HG02759 (cell line): ENCODE measurements around the gene EFTUD2.
"Not testable (repeated sequence)": the region's sequence is repeated elsewhere in the genome, so short reads cannot be mapped to it uniquely, and the experiment has no call there.

Experiments
- ATAC-seq: cut with Tn5 transposase; IDR thresholded peaks from one replicate; pipeline ENCODE4 v1.9.1; 2021; ENCODE audit warnings: mild to moderate bottlenecking, moderate library complexity; ENCODE audit not compliant: unreplicated experiment

EFTUD2 gene

DNA sequence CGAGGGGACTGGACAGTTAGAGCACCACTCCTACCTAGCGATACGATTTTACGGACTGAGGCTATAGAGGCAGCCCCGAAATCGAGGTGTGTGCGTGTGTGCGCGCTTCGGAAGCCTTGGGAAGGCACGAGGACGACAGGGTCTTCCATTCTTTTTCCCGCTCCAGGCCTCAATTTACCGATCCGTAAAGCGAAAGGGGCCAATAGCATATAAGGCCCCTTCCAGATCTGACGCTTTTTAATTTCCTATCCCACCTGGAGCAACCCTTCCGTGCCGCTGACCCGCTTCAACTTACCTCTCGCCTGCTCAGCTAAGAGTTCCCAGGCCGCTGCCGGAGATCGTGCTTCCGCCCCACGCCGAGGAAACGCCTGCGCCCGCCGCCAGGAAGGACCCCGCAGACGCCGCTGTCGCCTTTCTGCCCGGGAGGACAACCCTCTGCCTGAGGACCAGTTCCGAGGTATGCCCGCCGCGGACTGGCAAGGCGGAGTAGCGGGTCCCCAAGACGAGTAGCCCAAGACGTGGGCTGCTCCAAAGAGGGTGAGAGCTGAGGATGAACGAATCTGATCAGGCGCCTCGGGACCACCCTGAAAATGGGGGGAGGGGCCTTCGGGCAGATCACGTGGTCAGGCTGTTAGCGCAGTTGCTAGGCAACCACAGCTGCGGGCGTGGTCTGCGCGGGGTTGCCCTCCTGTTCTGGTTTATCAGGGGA, at the start of gene EFTUD2:
Gene EFTUD2 (minus strand): TSS at position 372 of the 709 bp plus-strand sequence. CDS start 4,924 bp downstream, outside the sequence.
- ATAC-seq: peak; percentile 82

DNA sequence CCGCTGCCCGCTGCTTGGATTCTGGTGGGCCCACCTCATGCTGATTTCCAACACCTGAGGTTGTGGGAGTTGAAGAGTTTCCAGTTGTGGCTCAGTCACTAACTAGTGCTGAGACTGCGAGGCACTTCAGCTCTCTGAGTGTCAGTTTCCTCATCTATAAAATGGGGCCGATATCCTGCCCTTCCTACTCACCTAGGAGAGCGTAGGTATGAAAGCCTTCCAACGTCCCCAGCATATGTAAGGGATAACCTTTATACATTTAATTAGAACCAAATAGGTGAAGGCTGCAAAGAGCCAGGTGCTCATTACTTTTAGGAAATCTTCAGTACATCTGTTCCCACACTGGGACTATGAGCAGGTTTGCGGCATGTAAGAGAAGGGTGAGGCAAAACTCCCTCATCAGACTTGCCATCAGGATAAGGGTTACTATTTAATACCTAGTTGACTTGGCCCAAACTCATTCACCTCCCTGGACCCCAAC, 49.1 kb upstream of the EFTUD2 start:
- ATAC-seq: no peak

DNA sequence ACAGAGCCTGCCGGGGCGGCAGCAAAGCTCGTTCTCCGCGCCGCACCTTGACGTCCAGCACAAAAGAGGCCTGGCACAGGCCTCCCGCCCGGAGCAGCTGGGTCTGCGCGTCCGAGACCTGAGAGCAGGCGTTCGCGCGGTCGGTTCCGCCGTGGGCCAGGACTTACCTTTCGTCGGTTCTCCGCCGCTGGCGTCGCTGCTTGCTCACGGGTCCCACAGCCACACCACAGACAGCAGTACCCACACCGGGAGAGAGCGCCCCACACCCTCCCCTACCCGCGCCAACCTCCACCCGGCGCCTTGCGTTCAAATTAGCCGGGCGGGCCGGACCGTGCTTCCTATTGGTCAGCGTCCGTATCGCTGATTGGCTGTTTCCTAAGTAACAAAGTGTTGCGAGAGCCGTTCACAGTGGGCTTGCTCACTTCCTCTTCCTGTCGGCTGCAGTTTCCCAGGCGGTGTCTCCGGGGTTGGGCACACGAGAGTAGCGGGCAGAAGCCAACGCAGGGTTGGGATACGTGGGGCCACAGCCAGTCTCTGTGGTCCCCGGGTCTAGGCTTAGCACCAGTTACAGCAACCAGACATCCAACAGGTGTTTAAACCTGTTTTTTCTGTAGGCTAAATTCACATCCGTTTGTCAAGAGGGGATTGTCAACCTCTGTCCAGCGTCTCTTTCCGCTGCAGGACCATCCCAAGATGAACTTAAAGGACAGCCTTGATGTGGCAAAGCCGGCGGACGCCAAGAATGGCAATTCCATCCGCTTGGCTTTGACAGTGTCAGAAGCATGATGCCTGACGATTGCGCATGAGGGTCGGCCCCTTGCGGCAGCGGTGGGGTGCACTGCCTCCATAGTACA, 48.4 kb upstream of the EFTUD2 start, which contains the start of gene KIF18B:
Gene KIF18B (minus strand): TSS at position 313 of the 854 bp plus-strand sequence. CDS start 11,429 bp downstream, outside the sequence.
- ATAC-seq: peak; percentile 94

DNA sequence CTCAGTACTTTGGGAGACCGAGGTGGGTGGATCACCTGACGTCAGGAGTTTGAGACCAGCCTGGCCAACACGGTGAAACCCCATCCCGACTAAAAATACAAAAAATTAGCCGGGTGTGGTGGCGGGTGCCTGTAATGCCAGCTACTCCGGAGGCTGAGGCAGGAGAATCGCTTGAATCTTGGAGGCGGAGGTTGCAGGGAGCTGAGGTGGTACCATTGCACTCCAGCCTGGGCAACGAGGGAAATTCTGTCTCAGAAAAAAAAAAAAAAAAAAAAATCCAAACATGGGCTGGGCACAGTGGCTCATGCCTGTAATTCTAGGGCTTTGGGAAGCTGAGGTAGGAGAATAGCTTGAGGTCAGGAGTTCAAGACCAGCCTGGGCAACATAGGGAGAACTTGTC, 46.4 kb upstream of the EFTUD2 start:
- ATAC-seq: not testable (repeated sequence)

DNA sequence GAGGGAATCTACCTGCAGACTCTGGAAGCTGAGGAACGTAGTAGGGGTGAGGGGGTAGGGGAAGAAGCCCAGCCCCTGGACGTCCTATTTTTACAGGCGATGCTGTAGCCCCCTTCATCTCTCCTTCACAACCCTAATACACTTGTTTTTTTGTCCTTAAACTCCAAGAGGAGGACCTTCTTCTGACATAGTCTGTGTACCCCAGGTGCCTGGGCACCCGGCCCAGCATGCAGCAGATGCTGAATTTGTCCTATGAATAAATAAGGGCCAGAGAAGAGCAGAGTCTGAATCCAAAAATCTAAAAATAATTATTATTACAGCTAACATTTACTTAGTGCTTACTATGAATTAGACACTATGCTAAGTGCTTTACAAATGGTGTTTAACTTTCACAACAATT, 43.2 kb upstream of the EFTUD2 start:
- ATAC-seq: no peak

DNA sequence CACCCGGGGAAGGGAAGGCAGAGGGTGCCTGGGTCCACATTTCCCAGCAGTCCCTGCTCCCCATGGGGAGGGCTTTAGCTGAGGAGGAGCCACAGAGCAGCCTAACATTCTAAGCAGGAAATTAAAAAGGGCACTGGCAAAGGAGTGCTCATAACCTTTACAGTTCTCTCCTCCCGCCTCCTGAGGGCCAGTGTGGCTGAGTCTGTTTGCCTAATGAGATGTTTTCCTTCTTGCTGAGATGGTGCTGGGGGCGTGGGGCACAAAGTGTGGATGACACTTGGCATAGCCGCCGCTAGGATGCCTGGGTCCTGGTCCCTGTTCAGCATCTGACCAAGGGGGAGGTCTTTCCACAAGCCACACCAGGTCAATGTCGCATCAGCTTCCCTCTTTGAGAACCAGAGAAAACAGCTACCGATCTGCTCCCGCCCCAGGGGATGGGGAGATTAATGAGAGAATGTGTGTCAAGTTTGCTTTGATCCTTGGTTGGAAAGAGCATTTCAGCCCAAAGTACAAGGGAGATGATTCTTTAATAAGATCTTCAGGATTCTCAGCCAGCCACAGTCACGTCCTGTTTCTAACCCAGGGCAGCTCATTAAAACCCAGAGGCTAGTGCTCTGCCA, 42.6 kb upstream of the EFTUD2 start:
- ATAC-seq: no peak

DNA sequence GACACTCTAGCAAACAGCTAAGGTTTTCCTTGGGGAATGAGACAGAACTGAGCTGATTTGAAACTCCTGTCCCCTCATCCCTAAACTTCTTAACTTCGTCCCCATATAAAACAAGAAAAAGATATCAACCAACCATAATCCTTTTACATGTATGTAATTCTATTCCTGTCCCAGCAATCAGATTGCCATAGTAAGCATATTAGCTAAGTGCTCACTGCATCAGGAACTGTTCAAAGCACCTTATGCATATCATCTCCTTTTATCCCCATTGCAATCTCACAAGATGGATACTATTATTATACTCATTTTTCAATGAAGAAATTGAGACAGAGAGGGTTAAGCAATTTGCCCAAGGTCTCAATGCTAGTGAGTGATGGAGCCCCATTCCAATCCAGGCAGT, 41.5 kb upstream of the EFTUD2 start:
- no peak for ATAC-seq

DNA sequence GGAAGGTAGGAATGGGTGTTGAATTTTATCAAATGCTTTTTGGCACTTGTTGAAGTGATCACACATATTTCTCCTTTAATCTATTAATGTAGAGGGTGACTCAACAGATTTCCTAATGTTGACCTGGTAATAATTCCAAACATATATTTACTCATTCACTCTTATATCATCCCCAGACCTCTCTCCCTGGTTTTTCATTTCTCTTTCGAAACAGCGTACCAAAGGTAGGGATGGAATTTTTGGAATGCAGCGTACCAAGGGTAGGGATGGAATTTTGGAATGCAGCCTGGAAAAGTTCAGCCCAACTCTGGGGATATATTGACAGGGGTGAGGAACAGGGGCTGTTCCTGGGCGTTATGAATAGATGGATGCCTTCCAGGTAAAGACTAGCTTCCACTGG, 41.1 kb upstream of the EFTUD2 start:
- no peak for ATAC-seq

DNA sequence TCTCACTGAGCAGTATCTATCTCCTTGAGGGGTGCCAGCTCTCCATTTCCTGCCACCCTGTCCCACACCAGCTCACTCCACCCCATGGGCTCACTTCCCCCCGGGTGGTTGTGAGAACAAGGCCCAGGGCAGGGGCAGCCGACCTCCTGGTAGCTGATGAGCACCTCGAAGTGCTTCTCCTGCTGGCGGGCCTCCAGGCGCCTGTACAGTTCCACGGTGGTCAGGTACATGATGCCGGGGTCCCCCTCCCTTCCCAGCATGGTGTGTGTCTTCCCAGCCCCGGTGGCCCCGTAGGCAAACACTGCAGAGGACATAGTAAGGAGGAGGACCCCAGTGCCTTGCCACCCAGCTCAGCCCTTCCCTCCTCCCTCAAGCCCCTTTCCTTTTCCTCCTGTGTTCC, 35.9 kb upstream of the EFTUD2 start:
- ATAC-seq: no peak

DNA sequence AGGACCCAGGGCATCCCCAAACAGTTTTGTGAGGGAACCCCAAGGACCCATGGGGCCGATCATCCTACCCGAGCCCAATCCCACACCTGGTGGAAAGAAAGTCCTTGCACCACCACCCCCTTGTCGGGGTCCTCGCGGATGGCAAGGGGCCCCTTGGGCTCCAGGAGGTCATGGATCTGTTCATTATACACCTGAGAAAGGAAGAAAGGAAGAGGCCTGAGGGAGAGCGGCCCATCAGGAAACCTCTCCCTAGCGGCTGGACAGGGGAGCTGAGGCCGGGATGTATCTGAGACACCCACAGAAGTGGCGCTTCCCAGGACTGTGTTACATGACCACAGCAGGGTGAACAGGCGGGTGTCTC, 35.5 kb upstream of the EFTUD2 start:
- no peak for ATAC-seq

DNA sequence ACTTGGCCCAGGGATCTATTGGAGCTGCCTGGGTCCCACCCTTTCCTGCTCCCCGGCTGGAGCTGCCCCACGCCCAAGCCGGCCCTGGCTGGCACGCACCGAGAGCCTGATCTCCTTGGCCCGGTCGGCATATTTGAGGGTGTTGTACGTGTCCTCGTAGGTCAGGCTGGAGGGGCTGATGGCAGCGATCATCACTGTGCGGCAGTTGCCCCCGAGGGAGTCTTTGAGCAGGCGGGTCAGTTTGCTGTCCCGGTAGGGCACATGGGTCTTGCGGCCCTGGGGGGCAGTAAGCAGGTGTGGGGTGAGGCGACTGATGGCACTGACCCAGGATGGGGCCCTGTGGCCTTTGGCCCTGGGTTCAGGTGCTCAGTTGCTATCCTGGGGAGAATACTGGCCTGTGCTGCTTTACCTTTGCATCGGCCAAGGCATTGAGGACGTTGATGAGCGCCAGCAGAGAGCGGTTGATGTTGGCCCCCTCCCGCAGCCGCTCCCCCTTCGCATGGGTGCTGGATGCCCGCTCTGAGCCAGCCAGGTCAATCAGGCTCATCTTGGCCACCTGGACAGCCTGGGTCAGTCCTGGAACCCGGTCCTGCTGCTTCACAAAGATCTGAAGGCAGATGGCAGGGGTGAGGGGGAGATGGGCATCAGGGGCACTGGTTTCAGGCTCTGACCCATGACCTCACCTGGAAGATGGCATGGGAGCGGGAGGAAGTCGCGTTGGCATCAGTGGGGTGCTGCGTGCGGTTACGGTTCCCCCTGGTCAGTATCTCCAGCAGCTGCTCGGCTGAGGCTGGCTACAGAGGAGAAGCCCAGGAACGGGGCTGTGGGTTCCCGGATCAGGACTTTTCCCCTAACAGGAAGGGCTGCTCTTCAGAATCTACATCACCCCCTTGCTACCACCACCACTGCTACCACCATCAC, 34.8 kb upstream of the EFTUD2 start:
- no peak for ATAC-seq

DNA sequence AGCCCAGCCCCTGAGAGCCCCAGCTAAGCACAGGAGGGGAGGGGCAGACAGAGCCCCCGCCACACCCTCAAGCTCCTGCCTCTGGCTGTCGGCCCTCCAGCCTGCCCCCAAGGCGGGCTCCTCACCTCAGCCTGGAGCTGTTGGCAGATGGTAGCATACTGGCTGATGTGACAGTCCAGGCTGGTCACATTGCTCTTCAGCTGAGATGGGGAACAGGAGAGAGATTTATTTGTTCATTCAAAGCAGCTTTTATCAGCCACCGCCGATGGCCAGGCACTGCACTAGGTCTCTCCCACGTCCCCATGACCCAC, 33.5 kb upstream of the EFTUD2 start:
- no peak for ATAC-seq

DNA sequence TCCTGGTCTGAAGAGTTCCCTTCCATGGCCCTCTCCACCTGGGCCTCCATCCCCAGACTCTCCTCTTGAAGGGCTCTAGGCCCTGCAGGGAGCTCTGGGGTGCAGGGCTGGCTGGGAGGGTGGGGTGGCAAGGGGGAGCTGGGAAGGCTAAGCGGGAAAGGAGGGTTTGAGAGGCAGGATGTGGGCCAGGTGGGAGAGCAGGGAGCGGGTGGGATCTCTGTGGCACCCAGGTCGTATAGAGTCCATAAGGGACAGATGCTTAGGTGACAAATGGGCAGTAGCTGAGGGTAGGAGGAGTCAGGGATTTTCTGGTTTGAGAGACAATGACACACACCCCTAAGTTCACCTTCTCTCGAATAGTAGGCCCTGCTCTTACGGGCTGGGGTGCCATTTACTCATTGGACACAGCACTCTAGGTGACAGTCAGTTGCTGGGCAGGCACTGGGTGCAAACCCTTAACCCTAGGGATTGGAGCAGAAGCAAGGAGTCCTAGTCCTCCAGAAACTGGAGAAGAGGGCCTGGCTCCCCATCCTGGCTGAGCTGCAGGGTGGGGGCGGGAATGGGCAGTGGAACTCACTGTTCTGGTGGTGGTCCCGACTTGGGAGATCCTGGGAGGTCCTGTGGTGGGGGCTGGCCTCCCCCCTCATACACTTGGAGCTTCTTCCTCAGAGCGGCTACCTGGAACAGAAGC, 33.0 kb upstream of the EFTUD2 start:
- ATAC-seq: no peak

DNA sequence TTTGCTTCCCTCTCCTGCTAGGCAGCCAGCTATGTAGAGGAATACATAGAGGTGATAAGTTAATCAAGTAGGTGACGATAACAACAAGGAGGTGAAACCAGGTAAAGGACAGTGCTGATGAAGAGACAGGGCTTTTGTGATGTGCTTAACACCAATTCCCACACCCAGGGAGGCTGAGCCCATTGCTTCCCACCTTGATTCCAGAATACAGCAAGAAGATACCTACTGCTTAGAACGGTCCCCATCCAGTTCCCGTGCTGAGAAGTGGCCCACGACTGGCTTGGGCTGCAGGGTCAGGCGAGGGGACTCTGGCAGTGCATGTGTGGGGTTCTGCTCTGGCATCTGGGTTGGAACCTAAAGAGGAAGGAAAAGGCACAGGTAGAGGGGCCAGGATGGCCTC, 32.1 kb upstream of the EFTUD2 start:
- no peak for ATAC-seq

DNA sequence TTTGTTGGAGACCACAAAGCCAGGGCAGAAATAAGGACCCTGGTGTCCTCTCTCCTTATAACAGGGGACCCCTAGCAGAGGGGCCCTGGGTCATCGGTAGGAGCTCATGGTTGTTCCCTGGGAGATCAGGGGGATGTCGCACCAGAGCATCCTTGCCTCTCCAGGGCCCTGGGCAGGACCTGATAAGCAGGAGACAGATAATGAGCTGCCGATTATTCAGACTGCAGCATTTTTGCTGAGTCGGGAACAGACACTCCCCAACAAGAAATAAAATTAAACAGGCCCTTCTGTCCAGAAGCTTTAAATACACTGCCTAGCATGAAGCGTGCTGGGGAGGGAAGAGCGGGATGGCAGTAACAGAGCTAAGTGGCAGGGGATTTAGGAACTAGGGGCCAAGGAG, 31.4 kb upstream of the EFTUD2 start:
- no peak for ATAC-seq

DNA sequence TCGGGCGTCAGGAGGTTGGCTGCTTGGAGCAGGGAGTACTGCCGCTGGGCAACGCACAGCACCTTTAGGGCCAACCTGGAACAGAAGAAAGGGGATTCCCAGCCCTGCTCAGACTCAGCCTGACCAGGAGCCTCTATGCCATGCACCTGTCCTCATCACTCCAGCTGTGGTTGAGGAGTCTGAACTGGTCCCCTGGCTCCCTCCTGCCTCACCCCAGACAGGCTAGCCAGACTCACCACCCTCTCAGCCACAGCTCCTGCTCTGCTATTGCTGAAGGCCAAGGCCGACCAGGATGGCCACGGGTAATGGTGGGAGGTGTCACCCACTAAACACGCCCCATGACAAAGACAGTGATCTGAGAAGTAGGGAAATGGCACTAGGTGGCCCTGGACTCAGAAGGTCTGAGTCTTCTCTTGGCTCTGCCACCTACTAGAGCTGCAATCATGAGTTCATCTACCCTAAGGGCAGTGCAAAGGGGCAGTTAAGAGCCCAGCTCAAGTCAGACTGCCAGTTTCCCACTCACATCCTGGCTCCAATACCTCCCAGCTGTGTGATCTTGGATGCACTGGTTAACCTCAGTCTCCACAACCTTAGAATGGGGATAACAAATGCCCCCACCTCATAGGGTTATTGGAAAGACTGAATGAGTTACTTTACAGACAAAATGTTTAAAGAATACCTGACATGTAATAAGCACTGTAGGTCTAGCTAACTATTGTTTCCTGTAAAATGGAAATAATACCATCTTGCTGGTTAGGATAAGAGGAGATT, 29.9 kb upstream of the EFTUD2 start:
- ATAC-seq: no peak

DNA sequence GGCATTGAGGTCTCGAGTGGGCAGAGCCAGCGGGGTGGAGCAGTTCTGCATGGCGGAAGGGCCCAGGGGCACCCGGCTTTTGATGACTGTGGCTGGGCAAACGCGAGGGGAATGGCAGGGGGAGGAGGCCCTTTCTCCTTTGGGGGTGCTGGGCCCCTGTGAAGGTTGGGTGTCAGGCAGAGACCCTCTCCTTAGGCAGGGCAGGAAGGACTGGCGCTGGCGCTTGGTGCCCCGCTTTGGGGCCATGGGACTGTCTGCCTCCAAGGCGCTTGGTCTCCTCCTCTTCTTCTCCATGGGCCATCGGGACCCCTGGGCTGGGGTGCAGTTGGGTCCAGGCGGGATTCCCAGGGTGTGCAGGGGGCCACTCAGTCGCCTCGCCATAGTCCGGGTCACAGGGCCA, 28.9 kb upstream of the EFTUD2 start:
- ATAC-seq: no peak

DNA sequence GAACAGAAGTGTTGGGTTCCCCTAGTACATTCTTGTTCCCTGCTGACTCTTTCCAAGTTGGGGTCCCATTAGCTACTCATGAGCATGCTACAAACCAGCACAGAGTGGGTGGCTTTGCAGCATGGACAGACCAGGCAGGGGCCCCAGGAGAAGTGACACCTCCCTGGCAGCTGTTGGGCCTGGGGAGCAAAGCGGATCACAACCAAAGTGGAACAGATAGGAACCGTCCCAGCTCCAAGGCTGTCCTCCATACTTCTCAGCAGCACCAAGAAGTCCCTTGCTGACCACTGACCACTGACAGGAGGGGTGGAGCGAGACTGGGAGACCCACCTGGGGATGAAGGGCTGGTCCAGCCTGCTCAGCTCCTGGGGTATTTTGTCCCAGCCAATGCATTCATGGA, 28.5 kb upstream of the EFTUD2 start:
- no peak for ATAC-seq

DNA sequence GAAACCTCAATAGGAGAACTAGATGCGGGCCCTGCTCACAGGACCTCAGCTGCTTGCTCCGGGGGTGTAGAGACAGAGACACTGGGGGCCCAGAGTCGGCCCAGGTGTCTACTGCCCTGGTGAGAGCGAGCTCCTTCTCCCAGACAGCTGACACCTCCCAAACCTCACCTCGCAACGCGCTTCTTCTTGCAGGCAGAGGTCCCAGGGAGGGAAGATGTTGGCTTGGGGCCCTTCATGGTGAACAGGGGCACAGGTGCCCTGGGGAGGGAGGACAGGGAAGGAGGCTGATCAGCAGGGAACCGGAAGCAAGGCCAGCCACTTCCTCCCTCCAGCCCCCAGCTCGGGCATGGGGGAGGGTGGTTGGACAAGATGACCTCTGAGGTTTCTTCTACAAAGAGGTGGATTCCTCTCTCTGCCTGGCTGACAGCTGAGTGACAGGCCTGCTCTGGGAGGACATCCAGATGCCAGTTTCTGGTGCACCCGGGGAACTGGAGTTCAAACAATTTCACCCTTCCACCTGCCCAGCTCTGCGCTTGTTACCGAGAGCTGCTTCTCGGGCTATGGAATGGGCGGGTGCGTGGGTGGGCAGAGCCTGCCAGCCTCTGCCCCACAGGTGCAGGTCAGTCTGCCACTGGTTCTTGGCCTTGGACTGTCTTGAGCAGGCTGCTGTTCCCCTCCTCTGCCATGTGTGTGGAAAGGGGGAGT, 27.7 kb upstream of the EFTUD2 start:
- no peak for ATAC-seq
